PC-3 (cell line): Measurements from ENCODE around the gene SSTR3.

Experiments used
- CTCF ChIP-seq: fragments of 300-600 bp; sonication (generic); conservative IDR thresholded peaks from 2 replicates; pipeline ENCODE4 v1.5.1; 2017; ENCODE audit warnings: antibody characterized with exemption, low read depth, mild to moderate bottlenecking, low read length
- EZH2 ChIP-seq: fragments of 300-600 bp; sonication (generic); IDR thresholded peaks from one replicate; pipeline ENCODE4 v1.6.1; 2017; ENCODE audit warnings: antibody characterized with exemption, mild to moderate bottlenecking, low read length; ENCODE audit not compliant: unreplicated experiment
- EZH2phosphoT487 ChIP-seq: fragments of 300-600 bp; sonication (generic); IDR thresholded peaks from 2 replicates; pipeline ENCODE4 v1.6.1; 2018; ENCODE audit warnings: mild to moderate bottlenecking, antibody characterized with exemption, low read length, borderline replicate concordance

DNA sequence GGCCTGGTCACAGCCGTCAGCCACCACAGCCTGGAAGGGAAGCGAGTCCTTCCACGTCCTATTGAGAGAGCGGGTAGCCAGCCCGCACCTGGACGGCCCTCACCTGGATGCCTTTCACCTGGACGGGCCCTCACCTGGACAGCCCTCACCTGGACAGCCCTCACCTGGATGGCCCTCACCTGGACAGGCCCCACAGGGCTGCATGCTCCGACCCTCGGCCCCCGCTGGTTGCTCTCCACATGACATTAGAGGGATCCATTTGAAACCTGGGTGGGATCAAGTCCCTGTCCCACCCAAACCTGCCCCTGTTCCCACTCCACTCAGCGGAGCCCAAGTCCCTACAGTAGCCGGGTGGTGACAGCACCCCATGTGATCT lies 27.9 kb downstream of the SSTR3 start:
- no peak for TF ChIP-seq CTCF
- TF ChIP-seq EZH2 = no peak
- no peak for TF ChIP-seq EZH2phosphoT487
